GM12873 (cell line): Measurements from ENCODE around the gene ATRX.

Source experiments
- TF ChIP-seq, protein P1 (sequence below): IDR thresholded peaks from 2 replicates; pipeline ENCODE4 v1.5.1; 2012; ENCODE audit warnings: low read depth, mild to moderate bottlenecking, moderate library complexity, low read length, control low read depth; ENCODE audit not compliant: insufficient read depth; ENCODE audit errors: missing control alignments

ATRX gene

DNA sequence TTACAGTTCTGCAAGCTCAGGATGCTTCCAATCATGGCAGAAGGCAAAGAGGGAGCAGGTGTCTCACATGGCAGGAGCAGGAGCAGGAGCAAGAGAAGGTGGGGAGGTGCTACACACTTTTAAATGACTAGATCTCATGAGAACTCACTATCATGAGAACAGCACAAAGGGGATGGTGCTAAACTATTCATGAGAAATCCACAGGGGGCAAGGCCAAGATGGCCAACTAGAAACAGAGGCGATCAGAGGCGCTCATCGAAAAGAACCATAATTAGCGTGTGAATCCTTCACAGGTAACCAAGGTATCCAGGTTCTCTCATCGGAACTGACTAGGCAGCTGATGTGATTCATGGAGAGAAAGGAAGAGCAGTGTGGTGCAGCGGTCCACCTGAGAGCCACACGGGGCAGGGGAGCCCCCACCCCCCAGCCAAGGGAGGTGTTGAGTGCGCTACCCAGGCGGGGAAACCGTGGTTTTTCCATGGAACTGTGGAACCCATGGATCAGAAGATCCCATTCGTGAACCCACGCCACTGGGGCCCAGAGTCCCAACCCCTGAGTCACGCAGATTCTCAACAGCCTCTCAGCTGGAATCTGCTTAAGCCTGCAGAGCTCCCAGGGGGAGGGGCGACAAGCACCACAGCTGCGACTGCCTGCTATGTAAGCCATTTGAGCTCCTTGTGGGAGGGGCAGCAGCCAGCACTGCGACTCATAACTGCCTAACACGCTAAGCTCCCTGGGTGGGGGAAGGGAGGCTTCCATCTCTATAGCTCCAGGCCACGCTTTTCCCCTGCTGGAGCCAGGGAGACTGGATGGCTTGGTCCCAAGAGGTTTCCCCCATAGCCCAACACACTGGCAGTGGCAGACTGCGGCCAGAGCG, 292.1 kb downstream of the ATRX start:
- TF ChIP-seq, protein P1, sequence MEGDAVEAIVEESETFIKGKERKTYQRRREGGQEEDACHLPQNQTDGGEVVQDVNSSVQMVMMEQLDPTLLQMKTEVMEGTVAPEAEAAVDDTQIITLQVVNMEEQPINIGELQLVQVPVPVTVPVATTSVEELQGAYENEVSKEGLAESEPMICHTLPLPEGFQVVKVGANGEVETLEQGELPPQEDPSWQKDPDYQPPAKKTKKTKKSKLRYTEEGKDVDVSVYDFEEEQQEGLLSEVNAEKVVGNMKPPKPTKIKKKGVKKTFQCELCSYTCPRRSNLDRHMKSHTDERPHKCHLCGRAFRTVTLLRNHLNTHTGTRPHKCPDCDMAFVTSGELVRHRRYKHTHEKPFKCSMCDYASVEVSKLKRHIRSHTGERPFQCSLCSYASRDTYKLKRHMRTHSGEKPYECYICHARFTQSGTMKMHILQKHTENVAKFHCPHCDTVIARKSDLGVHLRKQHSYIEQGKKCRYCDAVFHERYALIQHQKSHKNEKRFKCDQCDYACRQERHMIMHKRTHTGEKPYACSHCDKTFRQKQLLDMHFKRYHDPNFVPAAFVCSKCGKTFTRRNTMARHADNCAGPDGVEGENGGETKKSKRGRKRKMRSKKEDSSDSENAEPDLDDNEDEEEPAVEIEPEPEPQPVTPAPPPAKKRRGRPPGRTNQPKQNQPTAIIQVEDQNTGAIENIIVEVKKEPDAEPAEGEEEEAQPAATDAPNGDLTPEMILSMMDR = no peak

GRCh38 chrX:77484045-77484444, 302.0 kb downstream of the ATRX start:
- TF ChIP-seq, protein P1 = no peak

GRCh38 chrX:77455437-77455836, 330.6 kb downstream of the ATRX start:
- TF ChIP-seq, protein P1 = no peak
